SJCRH30 (cell line): Measurements from ENCODE around the gene SLC22A23. TPM values are rescaled to one million over a fixed set of nuclear protein-coding genes. Genes with fewer than 3 reads are reported as not detected.

Experiments
- DNase-seq, 2 experiments: peaks; one replicate each; pipeline ENCODE4 v3.0.0-alpha.2; 2015 to 2020
- H3K27ac ChIP-seq: fragments of 250-450 bp; sonication (Bioruptor Pico); 2 replicates; pipeline ENCODE4 v1.5.1; 2020; ENCODE audit warnings: mild to moderate bottlenecking, moderate library complexity
- H3K27me3 ChIP-seq: fragments of 250-450 bp; sonication (Bioruptor Pico); 2 replicates; pipeline ENCODE4 v1.5.1; 2020; ENCODE audit warnings: mild to moderate bottlenecking, moderate library complexity
- H3K36me3 ChIP-seq: fragments of 250-450 bp; sonication (Bioruptor Pico); 2 replicates; pipeline ENCODE4 v1.5.1; 2020; ENCODE audit warnings: mild to moderate bottlenecking, moderate library complexity
- H3K4me1 ChIP-seq: fragments of 250-450 bp; sonication (Bioruptor Pico); 2 replicates; pipeline ENCODE4 v1.5.1; 2020; ENCODE audit warnings: mild to moderate bottlenecking, moderate library complexity
- H3K4me3 ChIP-seq: fragments of 250-450 bp; sonication (Bioruptor Pico); 2 replicates; pipeline ENCODE4 v1.5.1; 2020; ENCODE audit warnings: mild to moderate bottlenecking, moderate library complexity
- H3K9me3 ChIP-seq: fragments of 250-450 bp; sonication (Bioruptor Pico); replicated peaks from 2 replicates; pipeline ENCODE4 v1.5.1; 2020; ENCODE audit warnings: mild to moderate bottlenecking, moderate library complexity
- total RNA-seq: library from RNA; depleted of rRNA; stranded (reverse); fragments of >200 nt; shearing (Covaris generic); gene quantifications from 2 replicates; pipeline ENCODE4 v1.2.3, GENCODE V29; 2014

SLC22A23 gene
- total RNA-seq, 1 experiment from 2014 or later: 0.43 TPM

- no peak overlapping the region for H3K4me3 ChIP-seq
- no peaks in the 10 kb centered on the region for H3K36me3 ChIP-seq
- H3K27ac ChIP-seq: no peak overlapping the region
- no peak for DNase-seq
- no peaks in the 10 kb centered on the region for H3K9me3 ChIP-seq
- no peaks in the 10 kb centered on the region for H3K4me1 ChIP-seq
- H3K27me3 ChIP-seq: no peaks in the 10 kb centered on the region
These were observed 167.2 kb downstream of the SLC22A23 start for GRCh38 chr6:3289664-3290055.

- H3K27me3 ChIP-seq: no peaks in the 10 kb centered on the region
- H3K27ac ChIP-seq: no peak overlapping the region
- H3K4me3 ChIP-seq: no peak overlapping the region
- no peaks in the 10 kb centered on the region for H3K36me3 ChIP-seq
- H3K4me1 ChIP-seq: no peaks in the 10 kb centered on the region
- no peak for DNase-seq
- H3K9me3 ChIP-seq: no peaks in the 10 kb centered on the region
These were observed 167.9 kb downstream of the SLC22A23 start for GRCh38 chr6:3288711-3289663.

DNA sequence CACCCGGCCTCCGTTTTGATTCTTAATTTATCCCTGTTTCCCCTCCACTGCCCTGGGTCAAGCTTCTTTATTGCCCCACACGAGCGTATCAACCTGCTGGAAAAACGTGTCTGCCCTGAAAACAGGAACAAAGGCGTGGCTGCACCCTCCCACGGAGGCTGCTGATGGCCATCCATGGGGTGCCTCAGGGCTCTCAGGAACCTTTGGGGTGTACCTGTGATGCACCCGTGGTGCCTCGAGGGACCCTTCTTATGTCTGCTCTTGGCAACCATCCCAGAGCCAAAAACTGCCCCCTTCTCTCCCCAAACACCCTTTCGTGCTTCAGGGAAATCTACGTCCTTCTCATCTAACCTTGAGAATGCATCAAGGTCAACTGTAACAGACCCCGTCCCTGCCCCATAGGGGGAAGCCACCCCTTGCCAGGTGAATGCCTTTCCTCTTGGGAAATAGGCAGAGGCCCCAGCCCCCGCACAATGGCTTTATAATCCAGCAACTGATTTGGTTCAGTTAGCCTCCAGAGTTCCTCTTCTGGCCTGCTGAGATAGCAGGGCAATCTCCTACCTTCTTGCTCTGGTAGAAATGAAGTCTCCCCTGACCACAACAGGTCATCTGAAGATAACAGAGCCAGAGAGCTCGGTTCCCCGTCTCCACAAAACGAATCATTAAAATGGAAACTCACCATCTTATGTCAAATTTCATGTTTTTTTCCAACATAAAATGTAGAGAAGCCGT, 168.7 kb downstream of the SLC22A23 start:
- no peak overlapping the region for H3K27ac ChIP-seq
- no peaks in the 10 kb centered on the region for H3K4me1 ChIP-seq
- no peak for DNase-seq
- no peaks in the 10 kb centered on the region for H3K36me3 ChIP-seq
- H3K9me3 ChIP-seq: no peaks in the 10 kb centered on the region
- no peaks in the 10 kb centered on the region for H3K27me3 ChIP-seq
- H3K4me3 ChIP-seq: no peak overlapping the region

GRCh38 chr6:3287308-3287707, 169.5 kb downstream of the SLC22A23 start:
- no peak overlapping the region for H3K27ac ChIP-seq
- no peaks in the 10 kb centered on the region for H3K36me3 ChIP-seq
- DNase-seq: no peak
- no peak overlapping the region for H3K4me3 ChIP-seq
- no peaks in the 10 kb centered on the region for H3K9me3 ChIP-seq
- no peaks in the 10 kb centered on the region for H3K27me3 ChIP-seq
- no peaks in the 10 kb centered on the region for H3K4me1 ChIP-seq

GRCh38 chr6:3286641-3287171, 170.1 kb downstream of the SLC22A23 start:
- H3K36me3 ChIP-seq: no peaks in the 10 kb centered on the region
- DNase-seq: no peak
- H3K4me3 ChIP-seq: no peak overlapping the region
- H3K27ac ChIP-seq: no peak overlapping the region
- no peaks in the 10 kb centered on the region for H3K9me3 ChIP-seq
- H3K4me1 ChIP-seq: no peaks in the 10 kb centered on the region
- no peaks in the 10 kb centered on the region for H3K27me3 ChIP-seq

DNA sequence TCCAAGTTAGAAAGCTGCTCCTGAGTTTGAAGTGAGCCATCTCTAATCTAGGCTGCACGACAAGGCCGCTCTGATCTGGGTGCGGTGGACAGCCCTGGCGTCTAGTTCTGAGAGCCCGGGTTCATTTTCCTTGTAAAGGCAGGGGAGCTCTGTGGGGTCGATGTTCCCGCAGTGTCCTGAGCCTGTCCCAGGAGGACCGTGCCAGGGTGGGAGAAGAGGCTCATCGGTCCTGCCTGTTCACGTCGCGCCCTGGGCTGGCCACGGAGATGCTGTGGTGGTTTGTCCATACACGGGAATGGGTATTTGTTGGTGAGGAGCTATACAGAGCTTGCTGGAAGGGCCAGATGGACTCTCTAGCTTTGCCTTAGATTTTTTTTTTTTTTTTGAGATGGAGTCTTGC, 171.1 kb downstream of the SLC22A23 start:
- no peaks in the 10 kb centered on the region for H3K4me1 ChIP-seq
- DNase-seq: no peak
- H3K36me3 ChIP-seq: no peaks in the 10 kb centered on the region
- no peaks in the 10 kb centered on the region for H3K9me3 ChIP-seq
- no peak overlapping the region for H3K27ac ChIP-seq
- no peaks in the 10 kb centered on the region for H3K27me3 ChIP-seq
- H3K4me3 ChIP-seq: no peak overlapping the region

GRCh38 chr6:3285049-3285639, 171.7 kb downstream of the SLC22A23 start:
- H3K4me3 ChIP-seq: no peak overlapping the region
- DNase-seq: no peak
- H3K27me3 ChIP-seq: no peaks in the 10 kb centered on the region
- no peaks in the 10 kb centered on the region for H3K9me3 ChIP-seq
- no peak overlapping the region for H3K27ac ChIP-seq
- no peaks in the 10 kb centered on the region for H3K4me1 ChIP-seq
- no peaks in the 10 kb centered on the region for H3K36me3 ChIP-seq

DNA sequence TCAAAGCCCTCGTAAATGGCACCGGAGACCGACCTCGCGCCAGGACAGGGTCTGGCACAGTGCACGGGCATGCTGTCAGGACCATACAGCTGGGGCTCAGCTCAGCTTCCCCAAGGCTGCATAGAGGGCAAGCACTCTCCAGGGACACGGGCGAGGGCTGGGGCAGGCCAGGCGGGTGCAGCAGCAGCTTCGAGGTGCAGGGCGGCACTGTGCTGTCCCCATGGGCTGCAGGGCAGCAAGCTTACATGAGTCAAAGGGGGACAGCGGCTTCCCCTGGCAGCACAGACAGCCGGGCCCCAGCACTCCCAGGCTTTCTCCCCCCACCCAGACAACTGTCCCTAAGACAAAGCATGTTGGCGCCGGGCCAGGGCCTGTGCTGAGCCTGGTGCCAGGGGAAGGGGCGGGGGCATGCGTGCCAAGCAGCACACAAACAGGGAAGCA, 172.4 kb downstream of the SLC22A23 start:
- no peaks in the 10 kb centered on the region for H3K9me3 ChIP-seq
- no peak for DNase-seq
- H3K27me3 ChIP-seq: no peaks in the 10 kb centered on the region
- H3K4me3 ChIP-seq: no peak overlapping the region
- H3K4me1 ChIP-seq: no peaks in the 10 kb centered on the region
- no peaks in the 10 kb centered on the region for H3K36me3 ChIP-seq
- no peak overlapping the region for H3K27ac ChIP-seq

DNA sequence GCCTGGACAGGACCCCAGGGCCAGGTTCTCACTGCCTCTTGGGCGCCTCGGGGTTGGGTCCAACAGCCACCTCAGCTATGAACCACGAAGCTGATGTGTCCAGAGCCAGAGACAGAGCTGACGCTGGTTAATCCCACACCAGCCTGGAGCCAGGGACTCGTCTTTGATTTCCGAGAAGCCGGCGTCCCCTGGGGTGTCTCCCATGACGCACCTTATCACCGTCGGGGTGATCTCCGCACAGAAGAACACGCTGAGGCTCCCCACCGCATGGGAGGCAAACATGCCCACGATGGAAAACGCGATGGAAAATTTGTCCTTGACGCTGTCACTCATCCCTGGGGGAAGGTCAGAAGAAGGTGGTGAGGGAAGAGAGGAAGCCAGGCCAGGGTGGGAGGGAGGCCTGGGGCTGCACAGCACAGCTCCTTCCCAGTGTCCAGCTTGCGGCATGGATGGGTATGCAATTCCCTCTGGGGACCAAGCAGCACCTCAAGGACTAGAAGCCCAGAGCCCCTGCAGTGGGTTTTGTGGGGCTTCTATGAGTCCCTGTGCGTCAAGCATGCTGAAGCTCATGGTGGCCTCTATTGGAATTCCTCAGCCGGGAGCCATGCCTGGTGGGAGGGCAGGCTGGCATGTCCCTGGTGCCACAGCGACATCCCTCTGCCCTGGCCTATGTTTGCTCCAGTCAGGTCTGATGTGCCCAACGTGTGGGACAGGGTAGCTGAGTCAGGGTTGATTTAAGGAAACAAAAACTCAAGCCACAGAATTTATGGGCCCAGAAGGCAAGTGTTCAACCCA, 173.0 kb downstream of the SLC22A23 start:
- no peak for DNase-seq
- Histone ChIP-seq H3K4me1 (no peaks in the 10 kb centered on the region), H3K27me3 (no peaks in the 10 kb centered on the region), H3K27ac (no peak overlapping the region), H3K4me3 (no peak overlapping the region), H3K36me3 (no peaks in the 10 kb centered on the region), H3K9me3 (no peaks in the 10 kb centered on the region)

DNA sequence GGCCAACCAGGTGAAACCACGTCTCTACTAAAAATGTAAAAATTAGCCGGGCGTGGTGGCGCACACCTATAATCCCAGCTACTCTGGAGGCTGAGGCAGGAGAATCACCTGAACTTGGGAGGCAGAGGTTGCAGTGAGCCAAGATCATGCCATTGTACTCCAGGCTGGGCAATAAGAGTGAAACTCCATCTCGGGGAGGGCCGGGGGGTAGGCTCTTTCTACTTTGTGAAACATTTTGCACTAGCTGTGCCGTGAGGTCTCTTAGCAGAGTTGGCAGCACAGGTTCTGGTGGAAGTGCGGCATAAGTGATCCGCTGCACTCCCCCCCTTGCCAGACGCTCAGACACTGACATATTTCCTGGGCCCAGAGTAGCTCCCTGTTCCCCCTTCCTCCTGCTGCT, 173.6 kb downstream of the SLC22A23 start:
- DNase-seq: no peak
- Histone ChIP-seq H3K4me3 (no peak overlapping the region), H3K36me3 (no peaks in the 10 kb centered on the region), H3K27ac (no peak overlapping the region), H3K4me1 (no peaks in the 10 kb centered on the region), H3K9me3 (no peaks in the 10 kb centered on the region), H3K27me3 (no peaks in the 10 kb centered on the region)

- Histone ChIP-seq H3K36me3 (no peaks in the 10 kb centered on the region), H3K4me3 (no peak overlapping the region), H3K27me3 (no peaks in the 10 kb centered on the region), H3K4me1 (no peaks in the 10 kb centered on the region), H3K27ac (no peak overlapping the region), H3K9me3 (no peaks in the 10 kb centered on the region)
- DNase-seq: no peak
These were observed 174.2 kb downstream of the SLC22A23 start for GRCh38 chr6:3282476-3283236.

- H3K27ac ChIP-seq: no peak overlapping the region
- no peak overlapping the region for H3K4me3 ChIP-seq
- no peaks in the 10 kb centered on the region for H3K27me3 ChIP-seq
- H3K4me1 ChIP-seq: no peaks in the 10 kb centered on the region
- no peaks in the 10 kb centered on the region for H3K9me3 ChIP-seq
- no peaks in the 10 kb centered on the region for H3K36me3 ChIP-seq
- no peak for DNase-seq
These were observed 175.0 kb downstream of the SLC22A23 start for GRCh38 chr6:3281631-3282475.

DNA sequence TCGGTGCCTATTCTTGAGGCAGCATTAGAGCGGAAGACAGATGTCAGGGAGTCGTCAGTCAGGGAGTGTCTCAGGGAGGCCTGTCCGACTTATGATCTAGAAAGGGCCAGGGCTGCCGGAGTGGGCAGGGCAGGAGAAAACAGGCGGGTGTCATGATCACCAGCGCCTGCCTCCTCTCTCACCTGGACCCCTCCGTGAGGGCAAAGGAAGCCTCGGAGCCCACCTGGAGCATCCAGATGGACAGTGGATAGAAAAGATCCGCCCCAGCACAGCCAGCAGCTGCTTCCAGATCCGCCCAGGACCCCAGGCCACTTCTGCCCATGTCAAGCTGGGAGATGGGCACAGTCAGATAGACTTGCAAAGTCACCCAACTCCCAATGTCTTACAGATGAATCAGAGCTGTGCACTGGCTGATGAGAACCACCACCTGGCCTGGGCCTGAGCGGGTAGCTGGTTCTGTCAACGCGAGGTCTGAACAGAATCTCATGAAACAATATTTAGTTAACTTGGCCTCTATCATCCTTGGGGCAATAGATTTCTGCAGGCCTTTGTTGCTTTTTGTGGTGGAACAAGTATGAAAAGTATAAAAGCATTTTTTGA, 175.9 kb downstream of the SLC22A23 start:
- Histone ChIP-seq H3K4me3 (no peak overlapping the region), H3K4me1 (no peaks in the 10 kb centered on the region), H3K9me3 (no peaks in the 10 kb centered on the region), H3K27me3 (no peaks in the 10 kb centered on the region), H3K27ac (no peak overlapping the region), H3K36me3 (no peaks in the 10 kb centered on the region)
- no peak for DNase-seq
